HG02588 (cell line): ENCODE results near the gene MMD.

Source experiments
- ATAC-seq: cut with Tn5 transposase; IDR thresholded peaks from one replicate; pipeline ENCODE4 v1.9.1; 2021; ENCODE audit warnings: mild to moderate bottlenecking, moderate library complexity; ENCODE audit not compliant: unreplicated experiment

MMD gene

GRCh38 chr17:55354010-55354409, 67.6 kb downstream of the MMD start:
- ATAC-seq = no peak

- no peak for ATAC-seq
Observed at GRCh38 chr17:55351226-55351625, 70.4 kb downstream of the MMD start.

DNA sequence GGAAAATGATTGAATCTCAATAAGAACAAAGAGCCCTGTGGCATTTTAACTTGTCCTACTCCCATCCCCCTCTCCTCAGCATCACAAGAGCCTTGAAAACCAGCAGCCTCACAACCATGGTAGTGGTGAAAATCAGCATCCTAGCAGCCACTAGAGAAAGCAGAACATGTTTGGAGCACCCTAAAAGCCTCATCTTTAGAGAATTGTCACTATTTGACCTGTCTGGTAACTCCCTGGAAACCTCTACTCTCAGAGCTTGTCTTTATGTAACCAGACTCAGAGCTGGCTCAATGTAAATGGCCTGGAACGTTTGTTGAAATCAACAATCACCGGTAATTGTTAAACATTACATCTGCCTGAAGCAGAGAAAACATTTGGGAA, 70.8 kb downstream of the MMD start:
- no peak for ATAC-seq

DNA sequence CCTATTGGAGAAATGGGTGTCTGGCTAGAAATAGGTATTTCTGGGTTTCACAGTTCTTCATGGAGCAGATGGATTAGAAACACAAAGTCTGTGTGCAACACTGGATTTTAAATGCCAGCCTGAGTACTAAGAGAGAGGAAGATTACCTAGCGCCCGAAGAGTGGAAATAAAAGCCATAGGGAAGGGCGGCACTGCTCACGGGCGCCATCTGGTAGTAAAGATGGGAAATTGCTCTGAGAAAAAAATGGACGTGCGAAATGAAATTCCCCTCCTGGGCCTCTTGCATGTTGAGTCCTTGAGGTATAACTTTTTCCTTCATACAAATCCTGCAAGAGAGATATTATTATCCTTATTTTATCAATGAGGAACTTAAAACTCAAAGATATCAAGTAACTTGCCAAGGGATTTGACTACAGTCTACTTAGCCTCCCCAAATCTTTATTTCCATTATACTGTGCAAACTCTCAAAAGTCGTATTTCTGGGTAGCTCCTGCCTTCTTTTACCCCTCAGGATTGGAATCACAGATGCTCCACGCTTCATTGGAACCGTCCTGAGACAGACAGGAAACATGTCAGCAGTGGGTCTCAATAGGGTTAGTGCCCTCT, 72.8 kb downstream of the MMD start:
- ATAC-seq = no peak

- no peak for ATAC-seq
Observed at GRCh38 chr17:55347341-55347740, 74.3 kb downstream of the MMD start.

DNA sequence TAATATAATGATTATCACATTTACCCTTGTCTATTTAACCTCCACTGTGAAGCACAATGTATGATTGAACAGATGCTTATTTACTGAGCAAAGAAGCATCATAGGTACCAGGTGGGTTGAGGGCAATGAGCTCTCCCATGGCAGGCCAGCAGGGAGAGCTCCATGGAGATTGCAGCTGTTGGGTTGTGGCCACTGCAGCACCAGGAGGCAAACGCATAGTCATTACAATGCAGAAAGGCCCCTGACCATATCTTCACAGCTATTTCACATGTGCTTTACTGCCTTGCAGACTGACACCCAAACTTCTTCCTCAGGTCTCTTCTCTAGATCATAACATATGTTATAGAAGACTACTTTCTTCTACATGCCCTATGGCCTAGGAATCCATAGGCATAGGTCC, 75.0 kb downstream of the MMD start:
- ATAC-seq = no peak

DNA sequence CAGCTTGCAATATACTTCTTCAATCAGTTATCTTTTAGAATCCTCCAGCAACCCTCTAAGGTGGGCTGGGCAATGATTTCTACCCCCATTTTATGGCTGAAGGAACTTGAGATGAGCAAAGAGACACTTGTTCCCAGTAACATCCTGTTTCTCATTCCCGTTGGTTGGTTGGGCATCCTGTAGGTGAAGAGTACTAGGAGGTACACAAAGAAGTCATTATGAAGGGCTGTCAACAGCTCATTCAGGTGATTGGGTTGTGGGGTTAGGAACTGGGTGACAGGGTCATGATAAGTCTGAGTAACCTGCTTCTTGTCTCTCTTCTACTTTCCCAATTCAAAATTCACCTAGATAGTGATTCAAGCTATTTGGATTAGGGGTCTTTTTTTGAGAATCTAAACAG, 76.5 kb downstream of the MMD start:
- no peak for ATAC-seq

- no peak for ATAC-seq
Observed at GRCh38 chr17:55344514-55344997, 77.1 kb downstream of the MMD start.

DNA sequence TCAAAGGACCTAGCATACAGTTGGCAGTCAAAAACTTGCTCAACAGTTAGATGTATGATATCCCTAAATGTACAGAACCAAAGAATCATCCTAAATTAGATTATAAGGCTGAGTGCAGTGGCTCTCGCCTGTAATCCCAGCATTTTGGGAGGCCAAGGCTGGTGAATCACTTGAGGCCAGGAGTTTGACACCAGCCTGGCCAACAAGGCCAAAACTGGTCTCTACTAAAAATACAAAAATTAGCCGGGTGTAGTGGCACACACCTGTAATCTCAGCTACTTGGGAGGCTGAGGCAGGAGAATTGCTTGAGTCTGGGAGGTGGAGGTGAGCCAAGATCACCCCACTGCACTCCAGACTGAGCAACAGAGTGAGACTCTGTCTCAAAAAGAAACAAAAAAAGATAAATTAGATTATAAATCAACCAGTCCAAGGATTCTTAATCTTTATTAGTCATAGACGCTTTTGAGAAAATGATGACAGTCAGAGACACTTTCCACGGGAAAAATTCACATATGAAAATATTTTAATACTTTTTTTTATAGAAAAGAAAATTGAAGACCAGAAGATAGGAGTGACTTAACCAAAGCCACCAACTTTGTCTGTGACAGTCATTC, 77.6 kb downstream of the MMD start:
- no peak for ATAC-seq

DNA sequence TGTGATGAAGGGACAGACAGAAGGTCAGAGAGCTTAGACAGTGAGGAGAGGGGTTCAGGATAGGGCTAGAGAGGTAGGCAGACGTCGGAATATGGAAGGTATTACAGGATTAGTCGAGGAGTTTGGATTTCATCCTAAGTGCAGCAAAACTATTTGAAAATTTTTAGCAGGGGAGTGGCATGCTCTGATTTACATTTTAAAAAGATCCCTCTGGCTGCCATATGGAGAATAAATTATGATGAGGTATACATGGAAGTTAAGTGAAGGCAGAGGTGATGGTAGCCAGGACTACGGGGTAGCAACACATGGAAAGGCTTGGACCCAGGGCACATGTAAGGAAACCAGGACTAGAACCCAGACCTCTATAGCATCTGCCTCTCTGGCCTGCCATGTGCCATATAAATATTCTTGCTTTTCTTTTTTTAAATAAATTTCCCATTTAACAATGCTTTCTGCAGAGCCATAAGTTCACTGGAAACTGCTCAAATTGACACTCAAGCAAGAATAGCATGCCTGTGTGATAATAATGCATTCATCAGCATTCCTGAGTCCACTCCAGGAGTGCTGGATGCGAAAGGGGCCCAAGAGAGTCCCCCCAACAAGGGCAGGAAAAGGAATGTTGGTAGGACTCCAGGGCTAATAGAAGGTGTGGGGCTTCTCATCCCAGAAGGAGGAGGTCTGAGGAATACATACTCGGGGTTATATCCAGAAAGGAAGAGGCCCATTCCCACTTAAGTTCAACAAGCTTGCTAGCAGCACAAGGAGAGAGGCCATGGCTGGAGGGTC, 78.6 kb downstream of the MMD start:
- ATAC-seq = no peak
